GM18526 (cell line): ENCODE results near the gene TMEM106C.

Experiments used
- POLR2A ChIP-seq: IDR thresholded peaks from 3 replicates; pipeline ENCODE4 v1.6.1; 2011; ENCODE audit not compliant: insufficient read length; ENCODE audit errors: extremely low read depth

Gene TMEM106C

DNA sequence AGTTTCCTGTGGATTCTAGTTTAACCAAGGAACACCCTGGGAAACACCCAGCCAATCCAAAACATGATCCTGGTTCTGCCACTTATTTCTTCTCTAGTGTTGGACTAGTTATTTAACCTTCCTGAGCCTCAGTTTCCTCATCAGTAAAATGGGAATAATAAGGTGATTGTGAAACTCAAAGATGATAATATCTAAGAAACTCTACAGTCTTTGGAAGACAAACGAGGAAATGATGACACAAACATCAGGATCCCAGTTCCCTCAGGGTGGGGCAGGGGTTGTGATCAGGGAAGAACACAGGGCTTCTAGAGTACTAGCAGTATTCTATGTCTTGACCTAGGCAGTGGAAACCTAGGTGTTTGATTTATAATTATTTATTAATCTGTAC is 18.1 kb upstream of the TMEM106C start:
- TF ChIP-seq POLR2A = no peak

DNA sequence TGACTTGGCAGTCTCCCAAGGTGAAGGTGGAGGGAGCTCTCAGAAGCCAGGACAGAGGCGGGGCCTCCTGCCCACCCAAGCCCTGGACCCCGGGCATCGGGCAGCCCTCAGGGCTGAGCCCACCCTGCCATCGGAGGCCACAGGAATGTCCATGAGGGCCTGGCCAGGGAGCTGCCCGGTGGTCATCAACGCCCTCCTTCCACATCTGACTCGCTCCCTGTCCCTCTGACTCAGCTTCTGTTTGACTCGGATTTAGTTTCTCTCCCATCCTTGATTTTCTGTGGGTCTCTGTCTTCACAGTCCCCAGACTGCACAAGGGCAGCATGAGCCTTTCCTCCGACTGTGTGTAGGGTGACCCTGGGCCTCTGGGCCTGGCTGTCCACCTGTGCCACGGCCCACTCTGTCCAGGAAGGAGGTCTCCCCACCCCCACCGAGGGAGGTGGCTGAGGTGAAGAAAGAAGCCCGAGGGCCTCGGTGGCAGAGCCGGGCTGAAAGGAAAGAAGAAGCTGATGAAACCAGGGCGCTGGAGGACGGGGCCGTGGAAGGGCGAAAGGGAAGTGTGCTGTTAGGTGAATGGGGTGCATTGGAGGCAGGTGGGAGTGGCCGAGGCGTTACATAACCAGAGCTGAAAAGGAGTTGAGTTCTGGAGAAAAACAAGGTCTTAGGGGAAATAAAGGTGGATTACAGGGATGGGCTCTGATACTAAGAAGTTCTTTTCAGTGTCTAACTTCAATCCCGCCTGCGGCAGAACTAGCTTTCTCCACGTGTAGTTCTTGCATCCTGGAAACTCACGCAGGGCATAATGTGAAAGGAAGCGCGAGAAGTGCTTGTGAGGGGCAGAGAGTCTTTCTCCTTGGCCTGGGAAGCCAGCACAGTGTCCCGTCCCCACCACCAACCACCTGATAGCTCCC is 16.7 kb upstream of the TMEM106C start:
- TF ChIP-seq POLR2A = no peak

DNA sequence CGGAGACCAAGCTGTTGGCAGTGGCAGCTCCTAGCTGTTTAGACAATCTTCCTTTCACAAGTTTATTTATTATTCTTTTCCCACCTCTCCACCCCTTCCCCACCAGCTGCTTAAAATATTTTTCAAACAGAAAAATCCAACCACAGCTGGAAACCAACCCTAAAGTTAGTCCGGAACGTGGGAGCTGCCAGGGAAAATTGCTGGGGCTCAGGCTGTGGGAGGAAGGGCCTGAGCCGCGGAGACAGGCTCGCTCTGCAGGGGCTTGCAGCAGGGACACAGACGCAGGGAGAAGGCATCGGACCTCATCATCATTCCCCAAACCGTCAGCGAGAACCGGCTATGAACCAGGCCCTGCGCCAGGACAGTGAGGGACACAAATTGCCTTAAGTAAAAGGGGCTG is 16.1 kb upstream of the TMEM106C start:
- no peak for TF ChIP-seq POLR2A

DNA sequence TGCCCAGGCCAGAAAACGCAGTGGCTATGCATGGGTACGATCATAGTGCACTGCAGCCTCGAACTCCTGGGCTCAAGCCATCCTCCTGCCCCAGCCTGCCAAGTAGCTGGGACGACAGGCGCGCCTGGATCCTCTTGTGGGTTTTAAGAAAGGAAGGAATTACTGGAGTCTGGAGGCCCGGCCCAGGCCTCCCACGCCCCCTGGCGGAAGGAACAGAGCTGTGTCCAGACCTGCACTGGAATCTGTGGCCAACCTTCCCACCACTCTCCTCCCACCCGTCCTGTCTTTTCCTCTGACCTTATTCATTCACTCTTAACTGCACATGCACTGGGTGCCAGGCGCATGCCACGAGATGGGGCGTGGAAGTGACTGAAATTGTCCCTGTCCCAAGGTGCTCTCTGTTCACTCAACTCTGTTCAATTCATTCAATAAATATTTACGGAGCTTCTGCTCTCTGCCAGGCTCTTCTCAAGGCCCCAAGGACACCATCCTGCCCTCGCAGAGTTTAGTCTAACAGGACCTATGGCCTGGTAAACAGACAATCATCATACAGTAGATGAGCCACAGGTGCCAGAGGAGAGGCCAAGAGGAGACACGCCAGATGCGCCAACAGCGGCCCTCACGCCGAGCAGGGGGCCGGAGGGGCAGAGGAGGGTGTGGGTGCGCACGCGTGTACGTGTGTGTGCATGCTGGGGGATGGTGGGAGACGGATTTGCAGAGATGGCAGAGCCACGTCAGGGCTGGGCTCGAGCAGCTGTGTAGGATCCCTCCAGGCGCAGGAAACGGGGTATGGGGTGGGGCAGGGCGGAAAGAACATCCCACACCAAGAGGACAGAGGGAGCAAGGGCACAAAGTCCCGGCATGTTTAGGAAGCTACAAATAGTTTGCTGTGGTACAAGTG is 13.7 kb upstream of the TMEM106C start:
- no peak for TF ChIP-seq POLR2A

GRCh38 chr12:47950856-47951468 is 12.4 kb upstream of the TMEM106C start:
- TF ChIP-seq POLR2A = no peak

DNA sequence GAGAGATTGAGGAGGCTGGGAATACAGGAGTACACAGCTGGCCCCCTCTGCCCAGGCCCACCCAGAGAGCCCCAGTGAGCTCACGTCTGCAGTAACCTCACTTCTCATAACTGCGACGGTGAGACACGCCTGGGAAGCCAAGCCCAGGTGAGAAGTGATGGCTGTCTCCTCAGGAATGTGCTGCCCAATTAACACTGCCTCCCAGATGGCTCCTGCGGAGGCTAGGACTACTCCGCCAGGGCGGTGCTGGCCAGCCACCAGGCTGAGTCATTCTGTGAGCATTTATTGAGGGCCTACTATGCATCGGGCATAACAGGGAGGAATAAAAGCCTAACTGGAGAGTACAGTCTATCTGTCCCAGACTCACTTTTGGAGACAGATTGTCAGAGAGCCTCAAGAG is 9.3 kb upstream of the TMEM106C start:
- TF ChIP-seq POLR2A = no peak

- no peak for TF ChIP-seq POLR2A
Observed at GRCh38 chr12:47954467-47955045, 8.8 kb upstream of the TMEM106C start.

DNA sequence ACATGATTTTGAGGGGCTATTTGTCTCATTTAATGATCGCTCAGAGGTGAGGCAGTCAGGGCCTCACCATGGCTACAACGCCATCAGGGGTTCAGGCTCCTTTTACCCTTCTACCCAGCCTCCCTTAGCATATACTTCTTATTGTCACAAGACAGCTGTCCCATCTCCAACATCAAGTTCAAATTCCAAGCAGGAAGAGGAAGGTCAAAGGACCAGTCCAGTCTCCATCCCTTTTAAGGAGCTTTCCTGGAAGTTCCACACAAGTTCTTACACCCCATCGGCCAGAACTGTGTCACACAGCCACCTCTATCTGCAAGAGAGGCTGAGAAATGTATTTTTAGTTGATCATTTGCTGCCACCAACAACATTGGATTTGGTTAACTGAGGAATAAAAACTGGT is 8.3 kb upstream of the TMEM106C start:
- TF ChIP-seq POLR2A = no peak

DNA sequence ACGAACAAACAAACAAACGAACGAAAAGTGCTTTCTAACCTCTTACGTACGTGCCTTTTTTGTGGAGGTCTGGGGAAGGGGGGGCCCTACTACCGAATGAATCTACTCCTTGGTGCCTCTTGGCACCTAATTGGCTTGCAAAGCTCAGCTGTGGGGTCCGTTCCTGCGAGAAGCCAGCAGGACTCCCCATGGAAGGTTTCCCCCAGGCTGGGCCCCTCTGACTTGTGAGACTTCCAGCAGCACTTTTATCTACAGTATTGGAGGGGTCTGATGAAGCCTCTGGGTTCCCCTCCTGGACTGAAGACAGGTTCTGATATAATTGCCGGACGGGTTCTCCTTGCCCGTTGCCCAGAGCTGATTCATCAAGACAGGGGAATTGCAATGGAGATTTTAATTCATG is 1.2 kb upstream of the TMEM106C start:
- no peak for TF ChIP-seq POLR2A

DNA sequence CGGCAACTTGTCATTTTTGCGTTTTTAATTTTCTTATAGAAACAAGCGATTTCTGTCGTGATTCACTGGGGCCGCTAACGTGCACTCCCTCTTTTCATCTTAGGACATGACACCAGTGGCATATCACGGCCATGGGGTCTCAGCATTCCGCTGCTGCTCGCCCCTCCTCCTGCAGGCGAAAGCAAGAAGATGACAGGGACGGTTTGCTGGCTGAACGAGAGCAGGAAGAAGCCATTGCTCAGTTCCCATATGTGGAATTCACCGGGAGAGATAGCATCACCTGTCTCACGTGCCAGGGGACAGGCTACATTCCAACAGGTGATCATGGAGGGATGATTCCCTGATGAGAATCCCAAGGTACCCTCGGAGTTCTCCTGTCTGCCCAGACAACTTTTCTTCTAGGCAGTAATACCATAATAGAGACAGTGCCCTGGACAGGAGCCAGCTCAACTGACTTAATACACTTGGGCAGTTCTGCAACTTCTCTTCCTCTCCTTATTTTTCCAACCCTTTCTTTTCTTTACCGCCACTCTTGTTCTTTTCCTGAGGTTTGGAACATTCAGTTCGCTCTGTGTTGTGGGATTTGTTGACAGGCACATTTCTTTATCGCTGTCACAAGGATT is 821 bp downstream of the TMEM106C start:
- TF ChIP-seq POLR2A = no peak

GRCh38 chr12:47965581-47965980 is 2.2 kb downstream of the TMEM106C start:
- no peak for TF ChIP-seq POLR2A

GRCh38 chr12:47967461-47968321 is 4.3 kb downstream of the TMEM106C start:
- TF ChIP-seq POLR2A = no peak

DNA sequence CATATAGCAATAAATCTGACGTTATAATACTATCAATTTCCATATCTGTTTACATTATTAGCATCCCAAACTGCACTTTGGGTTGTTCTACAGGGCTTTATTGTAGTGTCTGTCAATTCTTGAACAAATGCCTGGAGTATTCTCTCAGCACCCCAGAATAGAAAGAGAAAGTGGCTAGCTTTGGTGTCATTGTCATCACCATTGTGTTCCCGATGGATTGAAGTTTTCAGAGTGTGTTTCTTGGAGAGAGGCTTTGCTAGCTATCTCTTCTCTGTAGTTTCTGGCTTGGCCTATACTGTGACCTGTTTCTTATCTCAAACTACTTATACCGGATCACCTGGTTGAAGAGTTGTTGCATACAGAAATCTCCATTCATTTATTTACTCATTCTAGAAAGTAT is 6.4 kb downstream of the TMEM106C start:
- TF ChIP-seq POLR2A = no peak

- TF ChIP-seq POLR2A = no peak
Observed at GRCh38 chr12:47970843-47971242, 7.4 kb downstream of the TMEM106C start.
